Esophagus muscularis mucosa (tissue), 4 donors: ENCODE data around the gene IGFBPL1. TPM values are rescaled to one million over a fixed set of nuclear protein-coding genes. Genes with fewer than 3 reads are reported as not detected.

Experiments used
- DNase-seq: peaks from one replicate; pipeline ENCODE4 v3.0.0-alpha.2; 2017; ENCODE audit errors: extremely low spot score
- H3K27ac ChIP-seq, 4 donors: fragments of 200-600 bp; sonication (generic); replicated peaks in 1 of 4; 1 replicate in 3 of 4; 2 replicates in 1 of 4; pipeline ENCODE4 v1.5.1; 2016 to 2019; ENCODE audit warnings: mild to moderate bottlenecking in 1 of 4
- H3K27me3 ChIP-seq, 4 donors: fragments of 200-600 bp; sonication (generic); one replicate each; pipeline versions ENCODE4 v1.5.1 to v1.6.0; 2016 to 2019
- H3K36me3 ChIP-seq, 4 donors: fragments of 200-600 bp; sonication (generic); one replicate each; pipeline ENCODE4 v1.5.1; 2016 to 2019
- H3K4me1 ChIP-seq, 4 donors: fragments of 200-600 bp; sonication (generic); one replicate each; pipeline ENCODE4 v1.5.1; 2016 to 2019
- H3K4me3 ChIP-seq, 4 donors: fragments of 200-600 bp; sonication (generic); 1 replicate in 2 of 4; 2 replicates in 2 of 4; pipeline ENCODE4 v1.5.1; 2016 to 2019; ENCODE audit warnings: mild to moderate bottlenecking in 4 of 4, moderate library complexity in 1 of 4
- H3K9me3 ChIP-seq, 4 donors: fragments of 200-600 bp; sonication (generic); 1 replicate in 3 of 4; 2 replicates in 1 of 4; pipeline ENCODE4 v1.5.1; 2016 to 2019
- EP300 ChIP-seq: sonication (generic); formaldehyde crosslinking; IDR thresholded peaks from one replicate; pipeline ENCODE4 v1.6.1; 2017; ENCODE audit warnings: antibody characterized with exemption
- POLR2A ChIP-seq: fragments of 450-650 bp; IDR thresholded peaks from one replicate; pipeline ENCODE4 v1.6.1; 2017; ENCODE audit warnings: antibody characterized with exemption, moderate library complexity, mild to moderate bottlenecking, low read depth
- POLR2AphosphoS5 ChIP-seq, 2 donors: sonication (generic); formaldehyde crosslinking; IDR thresholded peaks; one replicate each; pipeline ENCODE4 v1.6.1; 2017; ENCODE audit warnings: antibody characterized with exemption in 2 of 2
- WGBS: methylation state at CpG from one replicate; pipeline ENCODE4 v1.1.5; 2018; 5-methylcytosine and 5-hydroxymethylcytosine counted together
- intact Hi-C: fragments of 100-400 bp; cut with DNase I; formaldehyde crosslinking; loops from one replicate; pipeline ENCODE4 v1.15.1; 2023
- total RNA-seq, 4 donors: library from RNA; depleted of rRNA; stranded (reverse); fragments of >200 nt; gene quantifications; one replicate each; pipeline versions ENCODE4 v1.1.0 to v1.2.1, GENCODE V29; 2016
- TF ChIP-seq, protein P1 (sequence below), 3 experiments: fragments of 200-600 bp in 2 of 3; fragments of 450-650 bp in 1 of 3; sonication (generic) in 2 of 3; IDR thresholded peaks; one replicate each; pipeline ENCODE4 v1.5.1; 2017 to 2019; ENCODE audit warnings: antibody characterized with exemption in 3 of 3, mild to moderate bottlenecking in 2 of 3, moderate library complexity in 1 of 3

IGFBPL1 gene
- total RNA-seq, 4 donors from 2014 or later: 0.78 to 3.7 (median 1.5) TPM

DNA sequence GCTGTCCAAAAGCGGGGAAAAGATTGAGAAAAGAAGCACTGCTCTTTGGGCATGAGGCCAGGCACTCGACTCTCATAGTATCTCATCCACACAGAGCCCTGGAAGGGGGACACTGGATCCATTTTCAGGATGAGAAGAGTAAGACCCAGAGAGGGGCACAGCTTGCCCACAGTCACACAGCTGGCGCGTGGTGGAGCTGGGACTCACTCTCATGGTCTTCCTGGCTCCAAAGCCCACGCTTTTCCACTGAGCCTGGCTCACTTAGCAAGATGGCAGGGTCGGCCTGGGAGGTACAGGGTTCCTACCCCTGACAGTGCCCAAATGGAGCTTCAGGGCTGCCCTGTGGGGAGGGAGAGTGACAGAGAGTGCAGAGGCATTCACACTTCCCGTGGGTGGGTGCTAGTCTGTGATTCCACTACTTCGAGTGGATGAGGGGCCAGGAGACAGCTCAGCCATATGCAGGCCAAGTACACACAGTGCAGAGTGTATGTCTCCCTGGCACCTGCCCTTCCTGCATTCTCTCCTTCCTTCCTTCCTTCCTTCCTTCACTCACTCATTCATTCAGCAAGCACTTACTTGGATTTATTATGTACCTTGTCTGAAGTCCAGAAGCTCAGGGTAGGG, 18.3 kb upstream of the IGFBPL1 start:
- peaks cover 0 to 7% (median 0%) of the 10 kb centered on the region in 4 donors for H3K27me3 ChIP-seq
- peak; percentile 89 for DNase-seq
- TF ChIP-seq EP300: no peak
- TF ChIP-seq, protein P1, sequence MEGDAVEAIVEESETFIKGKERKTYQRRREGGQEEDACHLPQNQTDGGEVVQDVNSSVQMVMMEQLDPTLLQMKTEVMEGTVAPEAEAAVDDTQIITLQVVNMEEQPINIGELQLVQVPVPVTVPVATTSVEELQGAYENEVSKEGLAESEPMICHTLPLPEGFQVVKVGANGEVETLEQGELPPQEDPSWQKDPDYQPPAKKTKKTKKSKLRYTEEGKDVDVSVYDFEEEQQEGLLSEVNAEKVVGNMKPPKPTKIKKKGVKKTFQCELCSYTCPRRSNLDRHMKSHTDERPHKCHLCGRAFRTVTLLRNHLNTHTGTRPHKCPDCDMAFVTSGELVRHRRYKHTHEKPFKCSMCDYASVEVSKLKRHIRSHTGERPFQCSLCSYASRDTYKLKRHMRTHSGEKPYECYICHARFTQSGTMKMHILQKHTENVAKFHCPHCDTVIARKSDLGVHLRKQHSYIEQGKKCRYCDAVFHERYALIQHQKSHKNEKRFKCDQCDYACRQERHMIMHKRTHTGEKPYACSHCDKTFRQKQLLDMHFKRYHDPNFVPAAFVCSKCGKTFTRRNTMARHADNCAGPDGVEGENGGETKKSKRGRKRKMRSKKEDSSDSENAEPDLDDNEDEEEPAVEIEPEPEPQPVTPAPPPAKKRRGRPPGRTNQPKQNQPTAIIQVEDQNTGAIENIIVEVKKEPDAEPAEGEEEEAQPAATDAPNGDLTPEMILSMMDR (IDR thresholded peaks at IDR 0.05): no peak
- no peak for TF ChIP-seq POLR2AphosphoS5 (IDR thresholded peaks at IDR 0.05)
- no peak for TF ChIP-seq POLR2A
- H3K36me3 ChIP-seq: no peaks in the 10 kb centered on the region
- H3K4me3 ChIP-seq: no peak overlapping the region
- no peaks in the 10 kb centered on the region for H3K4me1 ChIP-seq
- H3K9me3 ChIP-seq: no peaks in the 10 kb centered on the region
- H3K27ac ChIP-seq: no peak overlapping the region
- 65% methylated on average over 6 of the region's 8 CpGs for WGBS
- intact Hi-C loops: no loop called here

DNA sequence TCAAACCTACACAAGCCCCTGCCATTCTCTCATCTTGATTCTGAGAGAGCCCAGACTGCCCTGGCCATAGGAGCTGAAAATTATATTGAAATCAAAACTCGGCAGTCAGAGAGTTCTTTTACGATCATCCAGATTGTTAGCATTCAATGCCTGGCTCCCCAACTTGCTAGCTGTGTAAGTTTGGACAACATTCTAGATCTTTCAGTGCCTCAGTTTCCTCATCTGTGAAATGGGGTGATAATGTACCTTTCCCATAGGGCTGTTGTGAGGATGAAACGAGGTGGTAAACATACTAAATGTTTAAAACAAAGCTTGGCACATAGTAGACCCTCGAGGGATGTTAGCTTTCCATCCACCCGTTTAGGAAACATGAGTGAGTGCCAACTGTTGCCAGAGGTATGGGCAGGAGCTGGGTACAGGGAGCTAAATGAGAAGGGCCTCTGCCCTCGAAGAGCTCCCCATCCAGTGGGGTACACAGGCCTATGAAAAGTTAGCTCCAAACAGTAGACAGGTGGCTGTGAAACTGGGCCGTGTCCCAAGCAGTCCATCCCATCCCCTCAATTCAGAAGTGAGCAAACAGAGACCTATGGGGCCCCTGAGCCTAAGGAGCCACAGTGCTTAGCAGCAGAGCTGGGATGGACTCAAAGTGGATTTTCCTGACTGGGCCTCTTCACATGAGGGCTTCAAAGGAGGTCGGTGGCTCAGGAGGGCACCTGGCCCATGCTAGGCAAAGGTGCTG, 17.3 kb upstream of the IGFBPL1 start:
- Histone ChIP-seq H3K27ac (no peak overlapping the region), H3K36me3 (no peaks in the 10 kb centered on the region), H3K27me3 (peaks cover 0 to 7% (median 0%) of the 10 kb centered on the region in 4 donors), H3K9me3 (no peaks in the 10 kb centered on the region), H3K4me3 (no peak overlapping the region), H3K4me1 (no peaks in the 10 kb centered on the region)
- WGBS: 74% methylated on average over 6 of the region's 8 CpGs
- DNase-seq: peak; percentile 62
- TF ChIP-seq, protein P1 (IDR thresholded peaks at IDR 0.05): no peak
- TF ChIP-seq POLR2AphosphoS5 (IDR thresholded peaks at IDR 0.05): no peak
- TF ChIP-seq EP300: no peak
- TF ChIP-seq POLR2A: no peak
- intact Hi-C loops: no loop called here

DNA sequence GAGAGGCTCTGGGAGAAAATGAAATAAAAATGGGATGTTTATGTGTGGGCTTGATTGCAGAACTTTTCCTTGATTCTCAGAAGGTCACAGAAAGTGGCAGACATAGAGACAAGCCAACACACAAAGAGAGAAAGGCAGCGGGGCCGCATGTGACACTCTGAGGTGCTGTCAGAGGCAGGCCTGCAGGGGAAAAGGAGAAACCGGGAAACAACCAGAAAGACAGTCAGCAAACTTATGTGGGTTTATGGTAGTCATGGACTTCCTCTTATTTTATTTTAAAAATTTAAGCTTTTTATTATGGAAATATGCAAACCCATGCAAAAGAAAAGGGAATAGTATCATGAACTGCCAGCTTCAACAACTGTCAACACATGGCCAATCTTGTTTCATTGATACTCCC, 16.3 kb upstream of the IGFBPL1 start:
- H3K4me3 ChIP-seq: no peak overlapping the region
- H3K4me1 ChIP-seq: no peaks in the 10 kb centered on the region
- H3K27ac ChIP-seq: no peak overlapping the region
- no peaks in the 10 kb centered on the region for H3K36me3 ChIP-seq
- no peaks in the 10 kb centered on the region for H3K9me3 ChIP-seq
- no peak for DNase-seq
- 74% methylated on average over 3 of the region's 3 CpGs for WGBS
- peaks cover 0 to 7% (median 0%) of the 10 kb centered on the region in 4 donors for H3K27me3 ChIP-seq
- TF ChIP-seq EP300 (no peak), POLR2AphosphoS5 (IDR thresholded peaks at IDR 0.05) (no peak), POLR2A (no peak)
- TF ChIP-seq, protein P1 (IDR thresholded peaks at IDR 0.05): no peak
- intact Hi-C loops: no loop called here

DNA sequence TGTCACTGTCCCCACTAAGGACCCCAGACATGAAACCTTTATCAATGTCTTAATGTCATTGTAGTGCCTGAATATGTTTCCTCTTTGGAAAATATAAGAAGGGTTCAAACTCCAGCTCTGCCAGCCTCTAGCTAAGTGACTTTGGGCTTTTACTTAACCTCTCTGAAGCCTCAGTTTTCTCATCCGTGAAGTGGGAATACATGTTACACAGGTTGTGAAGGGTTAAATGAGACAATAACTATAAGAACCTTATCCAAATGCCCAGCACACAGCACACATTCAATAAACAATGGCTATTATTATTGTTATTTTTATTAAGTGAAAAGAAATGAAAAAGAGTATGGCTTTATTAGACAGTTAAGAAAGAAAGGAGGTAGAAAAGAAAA, 15.7 kb upstream of the IGFBPL1 start:
- TF ChIP-seq, protein P1 (IDR thresholded peaks at IDR 0.05): no peak
- no peak for TF ChIP-seq POLR2A
- no peak for TF ChIP-seq POLR2AphosphoS5 (IDR thresholded peaks at IDR 0.05)
- TF ChIP-seq EP300: no peak
- Histone ChIP-seq H3K4me1 (no peaks in the 10 kb centered on the region), H3K36me3 (no peaks in the 10 kb centered on the region), H3K27ac (no peak overlapping the region), H3K9me3 (no peaks in the 10 kb centered on the region), H3K27me3 (peaks cover 0 to 7% (median 0%) of the 10 kb centered on the region in 4 donors), H3K4me3 (no peak overlapping the region)
- DNase-seq: peak; percentile 68
- WGBS: 92% methylated on average over 1 of the region's 1 CpG
- intact Hi-C loops: loop anchor here (10.0 kb wide), 1 partner anchor 525 kb away; no protein-coding TSS in a partner anchor
